ENCODE results near the gene BRD8. TPM values are rescaled to one million over a fixed set of nuclear protein-coding genes. Genes with fewer than 3 reads are reported as not detected.

BRD8 gene
- total RNA-seq, 1 experiment from 2014 or later = 80.8 TPM

GRCh38 chr5:138110266-138110963, 68.0 kb downstream of the BRD8 start:
- Histone ChIP-seq H3K9me3 (ENCODE audit: control insufficient read depth in 1 of 2, insufficient read depth in 1 of 2, low read depth in 1 of 2, low read length in 2 of 2) (no peaks in the 10 kb centered on the region), H3K9ac (ENCODE audit: low read length) (no peak overlapping the region), H3K9me2 (ENCODE audit: insufficient read depth) (no peaks in the 10 kb centered on the region), H3K4me3 (replicated peaks in 1 of 2; ENCODE audit: low read depth in 1 of 2, low read length in 2 of 2) (no peak overlapping the region), H3K36me3 (ENCODE audit: control insufficient read depth in 1 of 2, insufficient read depth in 2 of 2, low read length in 2 of 2) (no peaks in the 10 kb centered on the region), H3K27ac (ENCODE audit: low read depth, low read length) (no peak overlapping the region), H3K4me2 (ENCODE audit: low read length) (no peak overlapping the region), H3K27me3 (ENCODE audit: insufficient read depth, low read length) (no peaks in the 10 kb centered on the region), H3K4me1 (ENCODE audit: control insufficient read depth in 1 of 2, insufficient read depth in 2 of 2, low read length in 2 of 2) (peaks cover 0 to 4% of the 10 kb centered on the region in 2 experiments; a peak in 2 of 4 replicates), H3K79me2 (ENCODE audit: insufficient read depth, low read length) (no peaks in the 10 kb centered on the region), H4K20me1 (ENCODE audit: insufficient read depth) (no peaks in the 10 kb centered on the region), H2AFZ (ENCODE audit: low read depth, low read length, poor library complexity, severe bottlenecking) (no peak overlapping the region)
- no peak for ATAC-seq
- intact Hi-C loops (cut with micrococcal nuclease) = no loop called here
- RAD21 ChIA-PET (ENCODE audit: low non-redundant PET in 1 of 2, low total read pairs in 2 of 2, uncharacterized antibody in 2 of 2, unreplicated experiment in 2 of 2) = no interaction called here
- CTCF ChIA-PET = interaction anchor here (1.1 kb wide), 1 partner anchor 481 kb away, joined by 3 read pairs; no protein-coding TSS in a partner anchor
- no peak for DNase-seq (ENCODE audit: low read depth, low spot score)
- POLR2A ChIA-PET = no interaction called here
- TF ChIP-seq POLR2A (IDR thresholded peaks at IDR 0.05; ENCODE audit: borderline replicate concordance, extremely low read depth, insufficient read depth, insufficient read length) (no peak), EGR1 (IDR thresholded peaks at IDR 0.05; ENCODE audit: low read depth) (no peak), CEBPB (IDR thresholded peaks at IDR 0.05; ENCODE audit: low read depth) (no peak)
- no TSS peak for BruUV-seq (replicated peaks)

GRCh38 chr5:138109463-138110265, 68.8 kb downstream of the BRD8 start:
- ATAC-seq = no peak
- no peak overlapping the region for H3K27ac ChIP-seq (ENCODE audit: low read depth, low read length)
- RAD21 ChIA-PET (ENCODE audit: low non-redundant PET in 1 of 2, low total read pairs in 2 of 2, uncharacterized antibody in 2 of 2, unreplicated experiment in 2 of 2) = no interaction called here
- no peak overlapping the region for H3K4me3 ChIP-seq (replicated peaks in 1 of 2; ENCODE audit: low read depth in 1 of 2, low read length in 2 of 2)
- H3K4me2 ChIP-seq (ENCODE audit: low read length) = no peak overlapping the region
- no peaks in the 10 kb centered on the region for H3K9me2 ChIP-seq (ENCODE audit: insufficient read depth)
- H3K4me1 ChIP-seq (ENCODE audit: control insufficient read depth in 1 of 2, insufficient read depth in 2 of 2, low read length in 2 of 2) = peaks cover 0 to 4% of the 10 kb centered on the region in 2 experiments; a peak in 2 of 4 replicates
- no peaks in the 10 kb centered on the region for H4K20me1 ChIP-seq (ENCODE audit: insufficient read depth)
- no peaks in the 10 kb centered on the region for H3K27me3 ChIP-seq (ENCODE audit: insufficient read depth, low read length)
- DNase-seq (ENCODE audit: low read depth, low spot score) = no peak
- CTCF ChIA-PET = interaction anchor here (0.7 kb wide), 1 partner anchor 46 kb away, joined by 3 read pairs; no protein-coding TSS in a partner anchor
- no peaks in the 10 kb centered on the region for H3K79me2 ChIP-seq (ENCODE audit: insufficient read depth, low read length)
- no peaks in the 10 kb centered on the region for H3K36me3 ChIP-seq (ENCODE audit: control insufficient read depth in 1 of 2, insufficient read depth in 2 of 2, low read length in 2 of 2)
- BruUV-seq (replicated peaks) = no TSS peak
- H3K9ac ChIP-seq (ENCODE audit: low read length) = no peak overlapping the region
- no peaks in the 10 kb centered on the region for H3K9me3 ChIP-seq (ENCODE audit: control insufficient read depth in 1 of 2, insufficient read depth in 1 of 2, low read depth in 1 of 2, low read length in 2 of 2)
- POLR2A ChIA-PET = no interaction called here
- no peak overlapping the region for H2AFZ ChIP-seq (ENCODE audit: low read depth, low read length, poor library complexity, severe bottlenecking)
- intact Hi-C loops (cut with micrococcal nuclease) = no loop called here
- no peak for TF ChIP-seq RAD21 (IDR thresholded peaks at IDR 0.05; ENCODE audit: low read depth)
- TF ChIP-seq EZH2phosphoT487 (IDR thresholded peaks at IDR 0.05; ENCODE audit: borderline replicate concordance) = no peak
- no peak for TF ChIP-seq ZBTB33 (IDR thresholded peaks at IDR 0.05; ENCODE audit: extremely low read depth, insufficient replicate concordance, low read length)
- TF ChIP-seq YY1 (IDR thresholded peaks at IDR 0.05; ENCODE audit: extremely low read depth, insufficient replicate concordance, low read depth, low read length) = no peak
- no peak for TF ChIP-seq POLR2AphosphoS5 (IDR thresholded peaks at IDR 0.05; ENCODE audit: low read depth, low read length)
- TF ChIP-seq ELF1 (IDR thresholded peaks at IDR 0.05; ENCODE audit: borderline replicate concordance, low read depth) = no peak
- TF ChIP-seq EGR1 (IDR thresholded peaks at IDR 0.05; ENCODE audit: low read depth) = no peak
- no peak for TF ChIP-seq FOSL1 (IDR thresholded peaks at IDR 0.05; ENCODE audit: low read depth)
- no peak for TF ChIP-seq EZH2 (IDR thresholded peaks at IDR 0.05)
- no peak for TF ChIP-seq MAX (IDR thresholded peaks at IDR 0.05)
- TF ChIP-seq CTCF (IDR thresholded peaks at IDR 0.05 in 2 of 3, conservative IDR thresholded peaks at IDR 0.05 in 1 of 3; ENCODE audit: borderline replicate concordance in 1 of 3, insufficient read depth in 1 of 3, low read depth in 2 of 3, low read length in 2 of 3) = no peak
- TF ChIP-seq SIN3A (IDR thresholded peaks at IDR 0.05; ENCODE audit: low read depth) = no peak
